Trophoblast cell (in vitro differentiated cells and primary cell): ENCODE measurements around the gene FBXW11.
"Not testable (repeated sequence)": the region's sequence is repeated elsewhere in the genome, so short reads cannot be mapped to it uniquely, and the experiment has no call there.

Experiments
- DNase-seq, 2 donors: peaks; one replicate each; pipeline ENCODE4 v3.0.0-alpha.2; 2016
- H2AFZ ChIP-seq: 2 replicates; pipeline ENCODE4 v1.6.1; 2013; ENCODE audit warnings: low read length, moderate library complexity, mild to moderate bottlenecking; ENCODE audit not compliant: insufficient read depth, poor library complexity
- H2AK5ac ChIP-seq: 2 replicates; pipeline ENCODE4 v1.6.1; 2013; ENCODE audit warnings: mild to moderate bottlenecking, low read length
- H2BK120ac ChIP-seq: 2 replicates; pipeline ENCODE4 v1.6.1; 2013; ENCODE audit warnings: low read length, mild to moderate bottlenecking, moderate library complexity; ENCODE audit not compliant: insufficient read depth, poor library complexity
- H2BK12ac ChIP-seq: 2 replicates; pipeline ENCODE4 v1.6.1; 2013; ENCODE audit warnings: mild to moderate bottlenecking, low read length, moderate library complexity
- H2BK5ac ChIP-seq: 2 replicates; pipeline ENCODE4 v1.6.1; 2013; ENCODE audit warnings: low read length, low read depth, moderate library complexity, mild to moderate bottlenecking; ENCODE audit not compliant: poor library complexity
- H3K14ac ChIP-seq: 2 replicates; pipeline ENCODE4 v1.6.1; 2013; ENCODE audit warnings: mild to moderate bottlenecking, low read length
- H3K18ac ChIP-seq: 2 replicates; pipeline ENCODE4 v1.6.1; 2013; ENCODE audit warnings: mild to moderate bottlenecking, low read length
- H3K23ac ChIP-seq: 2 replicates; pipeline ENCODE4 v1.6.1; 2013; ENCODE audit warnings: low read length
- H3K27ac ChIP-seq: 2 replicates; pipeline ENCODE4 v1.5.1; 2013; ENCODE audit warnings: low read depth, mild to moderate bottlenecking, inconsistent platforms, low read length, moderate library complexity
- H3K27me3 ChIP-seq: 2 replicates; pipeline ENCODE4 v1.6.1; 2013; ENCODE audit warnings: inconsistent platforms, mild to moderate bottlenecking, low read length, moderate library complexity; ENCODE audit not compliant: insufficient read depth
- H3K36me3 ChIP-seq, 2 experiments: 1 replicate in 1 of 2; 2 replicates in 1 of 2; pipeline ENCODE4 v1.6.1; 2013; ENCODE audit warnings: low read length in 2 of 2, mild to moderate bottlenecking in 2 of 2, moderate library complexity in 1 of 2; ENCODE audit not compliant: insufficient read depth in 2 of 2, control insufficient read depth in 1 of 2
- H3K4ac ChIP-seq: 2 replicates; pipeline ENCODE4 v1.6.1; 2013; ENCODE audit warnings: low read depth, mild to moderate bottlenecking, low read length, moderate library complexity
- H3K4me1 ChIP-seq, 2 experiments: 1 replicate in 1 of 2; 2 replicates in 1 of 2; pipeline ENCODE4 v1.6.1; 2013; ENCODE audit warnings: low read length in 2 of 2, mild to moderate bottlenecking in 2 of 2, moderate library complexity in 1 of 2; ENCODE audit not compliant: insufficient read depth in 2 of 2, control insufficient read depth in 1 of 2
- H3K4me2 ChIP-seq: 2 replicates; pipeline ENCODE4 v1.6.1; 2013; ENCODE audit warnings: inconsistent platforms, mild to moderate bottlenecking, low read length, moderate library complexity
- H3K4me3 ChIP-seq: 2 replicates; pipeline ENCODE4 v1.5.1; 2013; ENCODE audit warnings: mild to moderate bottlenecking, low read depth, low read length, inconsistent platforms
- H3K79me1 ChIP-seq: one replicate; pipeline ENCODE4 v1.6.1; 2013; ENCODE audit warnings: low read length
- H3K79me2 ChIP-seq: 2 replicates; pipeline ENCODE4 v1.6.1; 2013; ENCODE audit warnings: low read length, mild to moderate bottlenecking; ENCODE audit not compliant: control insufficient read depth, insufficient read depth, poor library complexity
- H3K9ac ChIP-seq: 2 replicates; pipeline ENCODE4 v1.6.1; 2013; ENCODE audit warnings: mild to moderate bottlenecking, low read length
- H3K9me3 ChIP-seq: 2 replicates; pipeline ENCODE4 v1.6.1; 2013; ENCODE audit warnings: low read depth, mild to moderate bottlenecking, control low read depth, inconsistent platforms, low read length; ENCODE audit not compliant: insufficient read depth
- H4K12ac ChIP-seq: 2 replicates; pipeline ENCODE4 v1.6.1; 2013; ENCODE audit warnings: low read depth, mild to moderate bottlenecking, low read length, moderate library complexity
- H4K8ac ChIP-seq: 2 replicates; pipeline ENCODE4 v1.6.1; 2013; ENCODE audit warnings: low read depth, mild to moderate bottlenecking, low read length, moderate library complexity
- H4K91ac ChIP-seq: one replicate; pipeline ENCODE4 v1.6.1; 2013; ENCODE audit warnings: low read depth, mild to moderate bottlenecking, low read length, moderate library complexity
- WGBS: extraction: QIAGEN DNeasy Blood & Tissue Kit; methylation state at CpG from one replicate; pipeline ENCODE4 v1.1.7; 2013; ENCODE audit warnings: missing lambda C conversion rate; ENCODE audit not compliant: insufficient read length, insufficient coverage; ENCODE audit errors: extremely low coverage; 5-methylcytosine and 5-hydroxymethylcytosine counted together

FBXW11 gene

GRCh38 chr5:172020110-172020786 is 13.8 kb upstream of the FBXW11 start:
- not testable (repeated sequence) for H3K79me1 ChIP-seq, DNase-seq, H3K4me2 ChIP-seq, H3K4me3 ChIP-seq, H2BK5ac ChIP-seq, H3K4me1 ChIP-seq, H2AFZ ChIP-seq, H2BK120ac ChIP-seq, H3K14ac ChIP-seq, H4K12ac ChIP-seq, H4K91ac ChIP-seq, H3K79me2 ChIP-seq, H4K8ac ChIP-seq, H3K18ac ChIP-seq, H3K27ac ChIP-seq, H2BK12ac ChIP-seq, H3K23ac ChIP-seq, H3K9ac ChIP-seq, H3K36me3 ChIP-seq, H3K27me3 ChIP-seq, H2AK5ac ChIP-seq, H3K9me3 ChIP-seq, H3K4ac ChIP-seq
- no CpG with 5 or more reads among the region's 10 CpGs for WGBS

- no peak overlapping the region for H2BK12ac ChIP-seq
- H3K9me3 ChIP-seq: no peaks in the 10 kb centered on the region
- no peaks in the 10 kb centered on the region for H3K36me3 ChIP-seq
- H2BK120ac ChIP-seq: no peak overlapping the region
- H3K18ac ChIP-seq: no peak overlapping the region
- H3K4ac ChIP-seq: no peak overlapping the region
- no peak overlapping the region for H2BK5ac ChIP-seq
- no peak overlapping the region for H3K4me2 ChIP-seq
- no peak for DNase-seq
- no CpG with 5 or more reads among the region's 4 CpGs for WGBS
- H4K12ac ChIP-seq: no peak overlapping the region
- no peak overlapping the region for H2AFZ ChIP-seq
- H2AK5ac ChIP-seq: no peak overlapping the region
- no peaks in the 10 kb centered on the region for H3K79me1 ChIP-seq
- H4K91ac ChIP-seq: no peak overlapping the region
- no peak overlapping the region for H3K23ac ChIP-seq
- no peaks in the 10 kb centered on the region for H3K27me3 ChIP-seq
- H3K9ac ChIP-seq: no peak overlapping the region
- no peak overlapping the region for H3K27ac ChIP-seq
- no peak overlapping the region for H3K14ac ChIP-seq
- no peaks in the 10 kb centered on the region for H3K4me1 ChIP-seq
- H3K4me3 ChIP-seq: no peak overlapping the region
- H3K79me2 ChIP-seq: no peaks in the 10 kb centered on the region
- H4K8ac ChIP-seq: no peak overlapping the region
Observed at GRCh38 chr5:172015346-172015745, 8.9 kb upstream of the FBXW11 start.

- Histone ChIP-seq H3K79me1 (peaks cover 14% of the 10 kb centered on the region), H2BK120ac (no peak overlapping the region), H3K9me3 (no peaks in the 10 kb centered on the region), H3K27me3 (no peaks in the 10 kb centered on the region), H2BK5ac (no peak overlapping the region), H2AFZ (no peak overlapping the region), H4K12ac (no peak overlapping the region), H3K4me3 (no peak overlapping the region), H3K4me2 (no peak overlapping the region), H2AK5ac (no peak overlapping the region), H3K14ac (no peak overlapping the region), H3K36me3 (no peaks in the 10 kb centered on the region), H3K9ac (no peak overlapping the region), H3K23ac (no peak overlapping the region), H4K91ac (no peak overlapping the region), H3K27ac (no peak overlapping the region), H3K18ac (no peak overlapping the region), H3K4ac (no peak overlapping the region), H4K8ac (no peak overlapping the region), H3K79me2 (peaks cover 13% of the 10 kb centered on the region), H3K4me1 (peaks cover 3 to 7% of the 10 kb centered on the region in 2 experiments), H2BK12ac (no peak overlapping the region)
- WGBS: no CpG with 5 or more reads among the region's 2 CpGs
- no peak for DNase-seq
Observed at GRCh38 chr5:172010278-172010677, 3.8 kb upstream of the FBXW11 start.

- Histone ChIP-seq H3K4me1 (peaks cover 3 to 11% of the 10 kb centered on the region in 2 experiments), H2BK5ac (no peak overlapping the region), H4K91ac (no peak overlapping the region), H3K14ac (no peak overlapping the region), H2AFZ (no peak overlapping the region), H3K4me3 (no peak overlapping the region), H3K79me2 (peaks cover 16% of the 10 kb centered on the region), H4K12ac (no peak overlapping the region), H3K4me2 (no peak overlapping the region), H3K27ac (no peak overlapping the region), H2AK5ac (no peak overlapping the region), H3K18ac (no peak overlapping the region), H3K9me3 (no peaks in the 10 kb centered on the region), H3K4ac (no peak overlapping the region), H4K8ac (no peak overlapping the region), H2BK120ac (no peak overlapping the region), H3K79me1 (peaks cover 14% of the 10 kb centered on the region), H3K36me3 (no peaks in the 10 kb centered on the region), H3K23ac (no peak overlapping the region), H3K9ac (no peak overlapping the region), H2BK12ac (no peak overlapping the region), H3K27me3 (no peaks in the 10 kb centered on the region)
- no CpG with 5 or more reads among the region's 5 CpGs for WGBS
- peak; percentile 92 to 98 for DNase-seq
Observed at GRCh38 chr5:172009536-172010270, 3.3 kb upstream of the FBXW11 start.
